ENCODE results near the gene DOK3.

GRCh38 chr5:177493795-177494345 lies 15.8 kb downstream of the DOK3 start:
- TF ChIP-seq POLR2A (IDR thresholded peaks at IDR 0.05) (no peak), CTCF (IDR thresholded peaks at IDR 0.05) (no peak)
